ENCODE results near the gene PKNOX2.

Gene PKNOX2

GRCh38 chr11:125276619-125276976 is 112.0 kb downstream of the PKNOX2 start:
- DNase-seq (ENCODE audit: low read depth), result no peak
- no peak for TF ChIP-seq CTCF (conservative IDR thresholded peaks at IDR 0.05; ENCODE audit: control insufficient read depth, insufficient read depth, low read depth, low read length)
- no peak overlapping the region for H3K4me3 ChIP-seq (ENCODE audit: control insufficient read depth, low read depth, low read length)

GRCh38 chr11:125279676-125280418 is 115.3 kb downstream of the PKNOX2 start:
- no peak for TF ChIP-seq CTCF (conservative IDR thresholded peaks at IDR 0.05; ENCODE audit: control insufficient read depth, insufficient read depth, low read depth, low read length)
- DNase-seq (ENCODE audit: low read depth), result no peak
- no peak overlapping the region for H3K4me3 ChIP-seq (ENCODE audit: control insufficient read depth, low read depth, low read length)

GRCh38 chr11:125280646-125281045 is 116.1 kb downstream of the PKNOX2 start:
- H3K4me3 ChIP-seq (ENCODE audit: control insufficient read depth, low read depth, low read length), result no peak overlapping the region
- no peak for TF ChIP-seq CTCF (conservative IDR thresholded peaks at IDR 0.05; ENCODE audit: control insufficient read depth, insufficient read depth, low read depth, low read length)

GRCh38 chr11:125281831-125282595 is 117.5 kb downstream of the PKNOX2 start:
- no peak overlapping the region for H3K4me3 ChIP-seq (ENCODE audit: control insufficient read depth, low read depth, low read length)

More at GRCh38 chr11:125280646-125281045, 116.1 kb downstream of the PKNOX2 start:
- no peak for DNase-seq (ENCODE audit: low read depth)

GRCh38 chr11:125282596-125282914 is 118.0 kb downstream of the PKNOX2 start:
- TF ChIP-seq CTCF (conservative IDR thresholded peaks at IDR 0.05; ENCODE audit: control insufficient read depth, insufficient read depth, low read depth, low read length), result no peak
- H3K4me3 ChIP-seq (ENCODE audit: control insufficient read depth, low read depth, low read length), result no peak overlapping the region
- DNase-seq (ENCODE audit: low read depth), result no peak

More at GRCh38 chr11:125281831-125282595, 117.5 kb downstream of the PKNOX2 start:
- TF ChIP-seq CTCF (conservative IDR thresholded peaks at IDR 0.05; ENCODE audit: control insufficient read depth, insufficient read depth, low read depth, low read length), result no peak
- DNase-seq (ENCODE audit: low read depth), result no peak

- TF ChIP-seq CTCF (conservative IDR thresholded peaks at IDR 0.05; ENCODE audit: control insufficient read depth, insufficient read depth, low read depth, low read length), result no peak
- H3K4me3 ChIP-seq (ENCODE audit: control insufficient read depth, low read depth, low read length), result no peak overlapping the region
- no peak for DNase-seq (ENCODE audit: low read depth)
Measured at GRCh38 chr11:125284245-125284850, 119.8 kb downstream of the PKNOX2 start.

Data from fibroblast of mammary gland (primary cell).